GM19395 (cell line): ENCODE data around the gene RPS15A.
"Not testable (repeated sequence)": the region's sequence is repeated elsewhere in the genome, so short reads cannot be mapped to it uniquely, and the experiment has no call there.

Source experiments
- ATAC-seq: cut with Tn5 transposase; IDR thresholded peaks from one replicate; pipeline ENCODE4 v1.9.1; 2021; ENCODE audit warnings: mild to moderate bottlenecking, moderate library complexity; ENCODE audit not compliant: unreplicated experiment

The RPS15A gene

DNA sequence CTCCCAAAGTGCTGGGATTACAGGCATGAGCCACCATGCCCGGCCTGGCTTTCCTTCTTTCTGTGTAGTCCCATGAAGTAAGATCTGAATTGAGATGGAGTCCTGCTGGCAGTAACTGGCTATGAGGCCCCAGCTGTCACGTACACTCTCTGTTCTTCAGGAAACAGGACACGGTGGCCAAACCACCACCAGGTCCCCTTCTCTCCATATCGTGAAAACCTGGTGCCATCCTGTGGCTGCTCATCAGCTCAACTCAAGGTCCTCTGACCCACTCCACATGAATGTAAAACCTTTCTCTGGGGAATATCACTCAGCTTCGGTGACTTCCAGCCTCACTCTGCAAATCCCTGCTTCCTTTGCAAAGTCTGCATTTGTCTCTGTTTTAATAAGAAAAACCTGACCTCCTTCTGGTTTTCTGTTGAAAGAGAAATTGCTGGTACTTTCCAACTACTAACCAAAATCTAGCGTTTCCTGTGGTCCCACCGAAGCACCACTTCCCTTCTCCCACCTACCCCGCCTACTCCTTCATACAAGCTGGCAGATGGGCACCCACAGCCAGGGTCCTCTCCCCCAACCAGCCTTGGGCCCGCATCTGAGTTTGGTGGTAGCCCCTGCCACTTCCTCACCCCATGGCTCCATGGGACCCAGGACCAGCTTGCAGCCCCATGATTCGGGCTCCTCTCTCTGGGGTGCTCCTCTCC is 32.0 kb downstream of the RPS15A start:
- ATAC-seq = peak; percentile 45

DNA sequence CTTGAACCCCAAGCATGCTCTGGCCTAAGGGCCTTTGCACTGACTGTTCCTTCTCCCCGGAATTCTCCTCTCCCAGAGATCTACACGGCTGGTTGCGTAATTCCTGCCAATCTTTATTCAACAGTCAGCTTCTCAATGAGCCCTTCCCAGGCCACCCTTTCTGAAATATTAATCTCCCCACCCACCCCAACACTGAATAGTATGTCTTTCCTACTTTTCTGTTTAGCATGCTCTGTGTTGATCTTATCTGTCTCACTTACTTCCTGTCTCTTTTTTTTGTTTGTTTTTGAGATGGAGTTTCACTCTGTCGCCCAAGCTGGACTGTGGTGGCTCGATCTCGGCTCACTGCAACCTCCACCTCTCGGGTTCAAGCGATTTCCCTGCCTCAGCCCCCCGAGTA is 33.5 kb downstream of the RPS15A start:
- not testable (repeated sequence) for ATAC-seq

DNA sequence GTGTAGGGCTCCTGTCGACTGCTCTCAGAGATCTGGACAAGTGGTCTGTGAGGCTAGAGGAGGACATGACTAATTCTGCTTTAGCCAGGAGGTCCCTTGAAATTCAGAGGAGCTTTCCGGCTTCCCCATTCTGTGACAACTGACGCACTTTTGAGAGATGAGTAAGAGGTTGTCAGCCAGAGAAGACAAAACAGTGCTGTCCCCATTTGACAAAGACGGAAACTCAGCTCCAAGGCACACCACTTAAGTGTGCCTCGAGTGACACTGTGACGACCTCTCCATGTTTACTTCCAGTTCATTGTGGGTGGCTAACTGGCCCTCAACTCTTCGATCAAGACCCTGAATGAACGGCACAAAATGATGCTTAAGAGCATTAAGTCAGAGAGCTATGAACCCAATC is 47.3 kb downstream of the RPS15A start:
- not testable (repeated sequence) for ATAC-seq

DNA sequence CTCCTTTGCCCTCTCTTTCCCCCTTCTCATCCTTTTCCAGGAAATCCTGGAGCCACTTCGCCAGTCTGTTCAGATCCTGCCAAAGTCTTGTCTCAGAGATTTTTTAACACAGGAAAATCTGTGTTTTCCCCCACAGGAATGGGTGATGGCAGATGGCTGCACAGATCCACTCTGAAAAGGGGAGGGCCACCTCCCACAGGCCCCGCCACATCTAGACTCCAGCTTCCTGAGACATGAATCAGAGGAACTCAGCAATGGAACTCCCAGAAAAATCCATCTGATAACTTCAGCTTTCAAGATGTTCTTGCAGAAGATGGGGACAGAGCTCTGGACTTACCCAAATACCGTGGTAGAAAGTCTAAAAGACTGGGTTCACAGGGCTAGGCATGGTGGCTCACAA is 50.1 kb downstream of the RPS15A start:
- ATAC-seq = not testable (repeated sequence)

DNA sequence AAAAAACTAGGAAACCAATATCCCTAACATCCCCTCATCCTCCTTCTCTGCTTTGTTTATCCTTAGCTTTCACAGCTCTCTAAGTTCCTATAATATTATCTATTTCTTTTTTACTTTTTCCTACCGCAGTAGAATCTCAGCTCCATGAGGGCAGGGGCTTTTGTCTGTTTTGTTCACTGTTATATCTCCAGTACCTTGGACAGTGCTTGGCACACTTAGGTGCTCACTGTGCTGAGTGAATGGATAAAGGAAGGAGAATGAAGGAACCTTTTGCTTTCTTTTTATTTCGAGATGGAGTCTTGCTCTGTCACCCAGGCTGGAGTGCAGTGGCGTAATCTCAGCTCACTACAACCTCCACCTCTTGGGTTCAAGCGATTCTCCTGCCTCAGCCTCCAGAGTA is 51.4 kb downstream of the RPS15A start:
- not testable (repeated sequence) for ATAC-seq

DNA sequence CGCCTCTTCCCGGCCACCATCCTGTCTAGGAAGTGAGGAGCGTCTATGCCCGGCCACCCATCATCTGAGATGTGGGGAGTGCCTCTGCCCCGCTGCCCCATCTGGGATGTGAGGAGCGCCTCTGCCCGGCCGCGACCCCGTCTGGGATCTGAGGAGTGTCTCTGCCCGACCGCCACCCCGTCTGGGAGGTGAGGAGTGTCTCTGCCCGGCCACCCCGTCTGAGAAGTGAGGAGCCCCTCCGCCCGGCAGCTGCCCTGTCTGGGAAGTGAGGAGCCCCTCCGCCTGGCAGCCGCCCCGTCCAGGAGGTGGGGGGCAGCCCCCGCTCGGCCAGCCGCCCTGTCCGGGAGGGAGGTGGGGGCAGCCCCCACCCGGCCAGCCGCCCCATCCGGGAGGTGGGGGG is 55.9 kb downstream of the RPS15A start:
- not testable (repeated sequence) for ATAC-seq
